Endometrium (tissue), 2 donors: ENCODE data around the gene RASGRF2.

ENCODE experiments used
- FAIRE-seq: peaks from 2 replicates; lab custom pipeline; 2012; peaks lifted over from hg19 to GRCh38; lab: Jason Lieb, UNC
- donor health status: control.
- donor health status: control.

The RASGRF2 gene, protein sequence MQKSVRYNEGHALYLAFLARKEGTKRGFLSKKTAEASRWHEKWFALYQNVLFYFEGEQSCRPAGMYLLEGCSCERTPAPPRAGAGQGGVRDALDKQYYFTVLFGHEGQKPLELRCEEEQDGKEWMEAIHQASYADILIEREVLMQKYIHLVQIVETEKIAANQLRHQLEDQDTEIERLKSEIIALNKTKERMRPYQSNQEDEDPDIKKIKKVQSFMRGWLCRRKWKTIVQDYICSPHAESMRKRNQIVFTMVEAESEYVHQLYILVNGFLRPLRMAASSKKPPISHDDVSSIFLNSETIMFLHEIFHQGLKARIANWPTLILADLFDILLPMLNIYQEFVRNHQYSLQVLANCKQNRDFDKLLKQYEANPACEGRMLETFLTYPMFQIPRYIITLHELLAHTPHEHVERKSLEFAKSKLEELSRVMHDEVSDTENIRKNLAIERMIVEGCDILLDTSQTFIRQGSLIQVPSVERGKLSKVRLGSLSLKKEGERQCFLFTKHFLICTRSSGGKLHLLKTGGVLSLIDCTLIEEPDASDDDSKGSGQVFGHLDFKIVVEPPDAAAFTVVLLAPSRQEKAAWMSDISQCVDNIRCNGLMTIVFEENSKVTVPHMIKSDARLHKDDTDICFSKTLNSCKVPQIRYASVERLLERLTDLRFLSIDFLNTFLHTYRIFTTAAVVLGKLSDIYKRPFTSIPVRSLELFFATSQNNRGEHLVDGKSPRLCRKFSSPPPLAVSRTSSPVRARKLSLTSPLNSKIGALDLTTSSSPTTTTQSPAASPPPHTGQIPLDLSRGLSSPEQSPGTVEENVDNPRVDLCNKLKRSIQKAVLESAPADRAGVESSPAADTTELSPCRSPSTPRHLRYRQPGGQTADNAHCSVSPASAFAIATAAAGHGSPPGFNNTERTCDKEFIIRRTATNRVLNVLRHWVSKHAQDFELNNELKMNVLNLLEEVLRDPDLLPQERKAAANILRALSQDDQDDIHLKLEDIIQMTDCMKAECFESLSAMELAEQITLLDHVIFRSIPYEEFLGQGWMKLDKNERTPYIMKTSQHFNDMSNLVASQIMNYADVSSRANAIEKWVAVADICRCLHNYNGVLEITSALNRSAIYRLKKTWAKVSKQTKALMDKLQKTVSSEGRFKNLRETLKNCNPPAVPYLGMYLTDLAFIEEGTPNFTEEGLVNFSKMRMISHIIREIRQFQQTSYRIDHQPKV (N-terminal part only)

DNA sequence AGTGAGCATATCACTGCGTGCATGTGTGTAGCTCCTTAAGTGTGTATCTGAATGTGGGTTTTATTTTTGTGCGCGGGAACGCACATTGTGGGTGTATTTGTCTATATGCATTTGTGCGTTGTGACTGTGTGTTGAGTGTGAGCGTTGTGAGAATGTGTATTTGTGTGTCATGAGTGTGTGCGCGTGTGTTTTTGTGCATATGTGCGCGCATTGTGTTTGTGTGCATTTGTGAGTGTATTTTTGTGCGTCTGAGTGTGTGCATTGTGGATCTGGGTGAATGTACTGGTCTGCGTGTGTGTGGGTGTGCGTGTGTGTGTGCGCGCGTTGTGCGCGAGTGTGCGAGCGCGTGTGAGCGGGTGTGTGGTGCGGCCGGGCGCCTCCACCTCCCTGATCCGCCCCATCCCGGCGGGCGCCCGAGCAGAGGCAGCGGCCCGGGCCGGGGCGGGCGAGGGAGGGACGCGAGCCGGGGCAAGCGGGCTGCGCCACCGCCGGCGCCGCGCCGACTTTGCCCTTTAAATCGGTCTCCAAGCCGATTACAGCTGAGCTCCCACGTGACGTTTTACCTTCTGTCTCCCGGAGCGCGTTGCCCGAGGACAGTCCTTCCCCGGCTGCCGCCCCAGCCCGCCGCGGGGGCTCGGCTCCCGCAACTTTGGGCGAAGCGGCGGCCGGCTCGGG is at the start of gene RASGRF2:
TSS of gene RASGRF2 (plus strand) at position 596 of the 675 bp plus-strand sequence. CDS start 376 bp downstream, outside the sequence.
- FAIRE-seq = no peak

DNA sequence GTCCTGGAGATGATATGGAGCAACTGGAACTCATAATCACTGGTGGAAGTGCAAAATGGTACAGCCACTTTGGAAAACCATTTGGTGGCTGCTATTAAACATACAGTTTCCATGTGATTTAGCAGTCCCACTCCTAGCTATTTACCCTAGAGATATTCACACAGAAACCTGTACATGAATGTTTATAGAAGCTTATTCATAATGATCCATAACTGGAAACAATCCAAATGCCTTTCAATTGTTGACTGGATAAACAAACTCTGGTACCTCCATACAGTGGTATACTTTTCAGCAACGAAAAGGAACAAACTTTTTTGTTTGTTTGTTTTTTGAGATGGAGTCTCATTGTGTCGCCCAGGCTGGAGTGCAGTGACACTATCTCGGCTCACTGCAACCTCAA is 47.7 kb upstream of the RASGRF2 start:
- no peak for FAIRE-seq

DNA sequence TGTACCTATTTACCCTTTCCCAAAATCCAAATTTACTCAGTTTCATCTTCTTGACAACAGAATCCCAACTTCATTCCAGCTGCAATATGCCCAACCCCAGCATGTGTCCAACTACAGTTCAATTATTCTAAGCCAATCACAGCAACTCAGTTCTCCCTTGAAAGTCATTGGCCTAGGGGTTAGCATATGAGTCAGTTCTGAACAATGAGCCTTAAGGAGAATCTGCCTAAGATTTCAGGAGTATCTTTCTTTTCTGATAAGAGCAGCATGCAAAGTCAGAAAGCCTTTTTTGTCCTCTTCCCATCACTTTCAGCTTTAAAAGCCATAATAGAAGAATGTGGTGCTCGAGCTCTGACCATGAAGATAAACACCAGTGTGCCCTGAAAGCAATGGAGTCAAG is 44.4 kb upstream of the RASGRF2 start:
- no peak for FAIRE-seq

DNA sequence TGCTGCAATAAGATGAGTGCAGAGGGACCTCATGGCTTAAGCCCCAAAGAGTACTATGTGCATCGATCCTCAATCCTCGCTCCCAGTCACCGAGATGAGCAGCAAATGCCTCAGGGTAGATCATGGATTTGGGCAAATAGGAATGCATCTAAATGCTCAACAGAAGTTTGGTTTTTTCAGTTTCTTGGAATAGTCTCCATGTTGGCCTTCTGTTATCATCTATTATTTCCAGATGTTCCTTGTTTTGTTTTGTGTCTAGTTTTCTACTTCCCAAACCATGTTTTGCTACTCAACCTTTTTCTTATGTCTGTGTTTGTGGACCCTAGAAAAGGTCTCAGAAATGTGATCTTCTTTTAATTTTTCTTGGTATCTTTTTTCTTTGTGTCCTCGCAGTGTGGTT is 43.5 kb upstream of the RASGRF2 start:
- FAIRE-seq = no peak

DNA sequence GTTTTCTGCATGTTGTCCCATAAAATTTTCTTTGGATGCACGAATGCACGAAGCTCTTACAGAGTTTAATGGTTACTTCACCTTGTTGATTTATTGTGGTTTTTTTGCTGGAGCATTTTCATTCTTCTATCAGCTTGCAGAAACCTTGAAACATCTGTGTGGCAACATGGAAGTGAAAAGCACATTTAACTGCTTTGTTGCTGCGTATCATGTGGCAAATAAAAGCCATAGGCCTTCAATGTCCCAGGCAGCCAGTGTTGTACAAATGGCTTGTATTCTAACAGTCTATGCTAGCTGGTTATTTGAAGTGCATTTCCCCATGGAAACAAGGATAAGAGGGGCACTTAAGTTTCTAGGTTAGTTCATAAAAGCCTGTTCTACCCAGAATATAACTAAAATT is 42.5 kb upstream of the RASGRF2 start:
- no peak for FAIRE-seq

DNA sequence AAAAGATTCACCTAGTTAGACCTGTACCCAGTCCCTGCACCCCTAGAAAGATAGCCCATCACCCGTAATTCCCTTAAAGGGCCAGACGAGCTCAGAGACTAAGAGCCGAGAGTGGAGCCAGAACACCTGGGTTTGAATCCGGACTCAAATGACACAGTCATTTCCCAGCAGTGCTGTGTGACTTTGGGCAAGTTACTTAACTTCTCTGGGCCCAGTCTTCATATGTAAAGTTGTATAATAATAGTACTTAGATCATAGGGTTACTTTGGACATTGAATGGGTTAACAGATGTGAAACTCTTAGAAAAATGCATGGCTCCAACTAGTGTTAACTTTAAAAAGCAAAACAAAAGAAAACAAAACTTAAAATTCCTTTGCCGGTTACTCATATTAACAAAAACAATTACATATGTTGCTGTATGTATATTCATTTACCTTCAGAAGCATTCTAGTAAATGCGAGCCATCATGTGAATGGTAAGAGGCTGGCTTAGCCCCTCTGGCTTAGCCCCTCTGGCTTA is 40.4 kb upstream of the RASGRF2 start:
- FAIRE-seq = no peak

DNA sequence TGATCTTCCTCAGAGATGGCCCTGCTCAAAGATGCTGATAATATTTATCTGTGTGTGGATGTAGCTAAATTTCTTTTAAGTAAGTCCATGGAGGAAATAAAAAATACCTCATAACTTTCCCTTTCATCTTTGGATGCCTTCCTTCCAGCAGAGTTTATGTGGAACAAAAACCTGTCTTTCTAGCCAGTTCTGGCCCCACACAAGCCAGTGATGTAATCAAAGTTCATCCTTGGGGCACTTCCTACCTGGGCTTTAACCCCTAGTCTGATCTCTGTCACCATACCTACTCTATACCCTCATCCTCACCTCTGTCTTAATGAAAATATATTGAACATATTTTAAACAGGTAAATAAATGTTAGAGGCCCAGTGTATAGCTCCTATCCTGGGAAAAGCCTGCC is 39.8 kb upstream of the RASGRF2 start:
- no peak for FAIRE-seq

DNA sequence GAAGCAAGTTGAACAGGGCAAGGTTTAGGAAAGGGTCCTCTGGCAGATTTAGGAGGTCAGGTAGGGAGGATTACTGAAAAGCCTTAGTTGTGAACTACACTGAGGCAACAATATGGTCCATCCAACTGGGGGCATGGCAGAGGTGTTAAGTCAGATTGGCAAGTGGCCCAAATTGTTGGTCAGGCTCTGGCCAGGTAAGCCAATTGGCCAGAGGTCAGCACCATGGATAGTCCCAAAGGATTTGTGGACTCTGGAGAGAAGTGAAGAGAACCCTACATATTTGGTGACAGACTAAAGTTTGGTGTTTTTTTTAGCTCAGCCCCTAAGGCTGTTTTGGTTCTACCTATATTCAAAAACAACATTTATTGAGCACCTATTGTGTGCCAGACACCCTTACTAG is 39.1 kb upstream of the RASGRF2 start:
- FAIRE-seq = no peak

DNA sequence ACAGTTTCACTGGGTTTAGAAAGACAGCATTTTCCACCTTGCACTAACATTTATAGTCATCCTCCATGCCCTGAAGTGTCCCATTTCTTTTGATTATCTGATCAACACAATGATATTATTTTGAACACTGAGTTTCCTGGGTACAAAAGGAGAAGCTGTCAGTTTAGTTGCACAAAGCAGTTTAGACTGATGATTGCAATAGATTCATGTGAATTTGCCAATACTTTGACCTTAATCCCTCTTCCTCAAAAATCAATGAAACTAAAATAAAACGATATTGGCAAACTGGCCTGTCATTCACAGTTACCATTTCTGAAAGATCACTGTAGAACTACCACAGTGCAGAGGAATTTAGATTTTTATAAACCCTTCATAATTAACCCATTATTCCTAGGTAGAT is 34.2 kb upstream of the RASGRF2 start:
- FAIRE-seq = no peak

DNA sequence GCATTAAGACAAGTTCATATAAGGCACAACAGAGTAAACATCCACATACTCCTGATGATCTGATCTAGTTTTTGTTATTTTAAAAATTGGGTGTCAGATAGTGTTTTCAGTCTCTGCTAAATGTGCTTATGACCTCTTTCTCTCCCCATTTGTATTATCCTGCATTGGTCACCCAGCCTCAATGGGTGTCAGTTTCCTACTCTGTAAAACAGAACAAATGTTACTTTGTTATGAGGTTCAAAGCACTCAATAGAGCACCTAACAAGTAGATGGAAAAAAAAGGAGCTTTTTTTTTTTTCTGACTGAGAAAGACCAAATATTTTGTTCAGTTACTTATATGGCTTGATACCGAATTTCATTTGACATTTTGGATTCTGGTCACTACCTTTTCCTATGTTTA is 33.6 kb upstream of the RASGRF2 start:
- FAIRE-seq = no peak

DNA sequence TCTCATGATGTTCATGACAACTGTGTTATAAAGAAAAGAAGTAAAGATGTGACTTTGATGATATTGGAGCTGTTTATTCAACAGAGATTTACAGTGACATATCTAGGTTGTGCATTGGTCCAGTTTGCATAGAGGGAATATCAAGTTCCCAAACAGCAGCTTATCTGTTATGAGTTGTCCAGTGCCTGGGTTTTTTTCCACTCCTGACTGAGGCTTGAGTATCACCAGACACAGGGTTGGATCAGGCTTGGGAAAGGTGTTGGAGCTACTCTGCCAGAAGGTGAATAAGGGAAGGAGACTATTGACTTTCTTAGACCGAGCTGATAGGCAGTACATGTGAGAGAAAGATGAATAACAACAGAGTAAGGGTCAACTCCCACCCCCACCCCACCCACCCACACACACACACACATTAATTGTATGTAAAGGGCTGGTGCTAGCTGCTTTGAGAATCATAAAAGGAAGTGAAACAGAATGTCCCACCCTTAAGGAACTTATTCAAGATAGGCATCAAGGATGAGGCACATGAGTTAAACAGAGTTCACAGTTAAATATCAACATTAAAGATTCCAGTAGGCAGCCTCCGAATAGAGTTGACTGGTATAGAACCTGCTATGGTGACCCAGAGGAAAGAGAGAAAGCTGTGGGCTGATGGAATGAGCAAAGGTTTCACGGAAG is 33.0 kb upstream of the RASGRF2 start:
- FAIRE-seq = no peak

DNA sequence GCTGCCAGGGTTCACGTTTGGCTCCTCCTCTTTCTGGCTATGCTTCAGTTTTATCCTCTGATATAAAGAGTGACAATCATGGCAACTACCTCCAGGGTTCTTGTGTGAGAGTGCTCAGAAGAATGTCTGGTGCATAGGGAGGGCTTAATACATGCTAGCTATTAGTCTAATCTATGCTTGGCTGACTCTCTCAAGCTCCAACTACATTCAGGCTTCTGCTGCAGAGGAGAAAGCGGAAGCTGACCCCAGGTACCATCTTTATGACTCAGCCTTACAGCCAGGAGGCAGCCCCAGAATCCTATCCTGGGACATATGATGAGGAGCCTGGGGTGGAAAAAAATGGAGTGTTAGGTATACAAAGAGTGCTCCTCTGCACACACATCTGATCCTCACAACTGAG is 32.1 kb upstream of the RASGRF2 start:
- no peak for FAIRE-seq

DNA sequence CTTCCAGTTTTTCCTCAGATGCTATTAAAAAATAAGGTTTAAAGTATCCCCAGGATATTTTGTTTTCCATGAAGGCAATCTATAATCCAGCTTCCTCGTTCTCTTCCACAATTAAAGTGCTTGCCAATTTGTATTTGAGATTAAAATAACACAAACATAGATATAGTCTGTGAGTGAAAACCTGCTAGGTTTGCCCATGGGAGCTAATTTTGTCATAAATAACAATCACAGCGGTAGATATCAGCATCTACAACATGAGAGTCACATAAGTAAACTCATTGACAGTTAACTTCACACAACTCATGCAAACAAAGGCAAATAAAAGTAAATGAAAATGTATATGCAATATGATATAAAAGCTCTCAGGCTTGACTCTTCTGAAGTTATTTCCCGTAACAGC is 29.2 kb upstream of the RASGRF2 start:
- FAIRE-seq = no peak

DNA sequence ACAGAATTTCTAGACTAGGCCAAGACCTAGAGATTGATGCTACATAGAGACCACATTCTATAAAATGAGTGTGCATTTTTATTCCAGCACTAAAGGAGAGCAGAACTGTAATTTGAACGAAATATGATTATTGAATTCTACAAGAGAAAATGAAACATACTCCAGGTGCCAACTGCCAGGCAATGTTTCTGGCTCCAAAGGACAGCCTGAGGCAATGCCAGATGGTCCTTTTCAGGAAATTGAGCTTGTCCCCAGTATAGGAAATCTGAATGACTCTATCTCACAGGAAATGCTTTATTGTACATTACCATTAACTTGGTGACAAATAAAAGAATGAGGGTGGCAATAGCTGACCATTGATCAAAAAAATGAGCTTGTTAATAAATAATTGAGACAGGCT is 28.8 kb upstream of the RASGRF2 start:
- FAIRE-seq = no peak

DNA sequence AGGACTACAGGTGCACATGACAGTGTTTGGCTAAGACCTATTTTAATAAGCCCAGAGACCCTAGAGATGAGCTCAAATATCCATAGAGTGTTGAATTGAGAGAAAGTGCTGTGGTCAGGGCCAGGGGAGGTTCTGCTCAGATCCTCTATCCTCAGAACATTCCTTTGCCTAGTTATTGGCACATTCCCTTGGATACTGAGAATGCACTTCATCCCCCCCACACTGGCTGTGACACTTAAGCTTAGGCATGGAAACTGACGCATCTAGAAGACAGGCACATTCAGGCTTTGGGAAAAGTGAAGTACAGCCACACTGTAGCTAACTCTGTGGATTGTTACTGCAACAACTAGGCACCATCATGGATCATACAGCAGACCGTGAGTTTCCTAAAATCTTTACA is 27.1 kb upstream of the RASGRF2 start:
- no peak for FAIRE-seq

DNA sequence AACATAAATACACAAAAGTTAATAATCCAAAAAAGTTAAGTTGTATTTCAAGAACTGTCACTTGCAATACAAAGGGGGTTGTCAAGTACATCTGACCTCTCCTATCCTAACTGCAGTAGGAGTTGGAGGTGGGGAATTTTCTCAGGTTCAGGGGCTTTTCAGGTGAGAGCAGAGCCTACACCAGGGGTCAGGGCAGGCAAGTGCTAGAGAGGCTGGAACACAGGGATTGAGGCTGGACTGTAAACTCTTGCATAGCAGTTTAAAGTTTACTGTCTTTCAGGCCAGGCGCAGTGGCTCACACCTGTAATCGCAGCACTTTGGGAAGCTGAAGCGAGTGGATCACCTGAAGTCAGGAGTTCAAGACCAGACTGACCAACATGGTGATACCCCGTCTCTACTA is 25.4 kb upstream of the RASGRF2 start:
- FAIRE-seq = no peak

DNA sequence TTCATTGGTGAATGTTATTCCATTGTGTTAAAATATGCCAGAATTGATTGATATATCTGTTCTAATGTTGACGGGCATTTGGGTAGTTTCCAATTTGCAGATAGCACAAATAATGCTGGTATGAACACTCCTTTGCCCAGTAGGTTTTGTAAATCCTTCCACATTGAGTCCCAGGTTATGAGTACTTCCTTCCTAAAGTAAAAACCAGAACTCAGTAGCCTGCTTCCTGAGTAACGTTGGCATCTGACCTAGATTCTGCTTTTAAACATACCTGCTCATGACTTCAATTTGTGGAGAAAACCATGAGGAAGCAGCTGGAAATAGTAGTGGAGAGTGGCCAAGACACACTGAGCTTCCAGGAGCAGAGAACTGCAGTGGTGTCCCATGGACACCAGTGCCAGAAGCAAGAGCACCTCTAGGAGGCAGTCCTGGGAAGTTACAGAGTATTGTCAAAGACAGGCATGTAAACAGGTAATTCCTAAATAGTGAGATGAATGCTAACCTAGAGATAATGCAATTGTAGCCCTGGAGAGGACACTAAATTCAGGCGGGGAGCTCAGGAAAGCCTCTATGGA is 24.3 kb upstream of the RASGRF2 start:
- no peak for FAIRE-seq

DNA sequence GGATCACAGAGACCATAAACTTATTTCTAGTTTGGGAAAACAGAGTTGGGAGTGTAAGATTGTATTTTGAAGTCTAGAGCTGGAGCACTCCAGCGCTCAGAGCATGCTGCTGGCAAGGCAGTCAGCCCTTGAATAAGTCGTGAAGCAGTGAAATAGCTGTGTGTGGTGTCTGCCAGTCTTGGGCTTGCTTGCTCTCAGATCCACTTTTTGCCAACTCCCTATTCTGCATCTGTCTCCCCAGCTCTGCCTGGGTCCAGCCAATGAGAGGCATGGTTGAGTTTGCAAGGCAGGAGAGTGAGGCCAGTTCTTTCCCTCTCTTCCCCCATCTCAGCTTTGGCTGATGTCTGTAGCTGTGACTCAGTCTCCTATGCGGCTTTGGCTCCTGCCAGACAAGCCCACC is 23.3 kb upstream of the RASGRF2 start:
- no peak for FAIRE-seq

DNA sequence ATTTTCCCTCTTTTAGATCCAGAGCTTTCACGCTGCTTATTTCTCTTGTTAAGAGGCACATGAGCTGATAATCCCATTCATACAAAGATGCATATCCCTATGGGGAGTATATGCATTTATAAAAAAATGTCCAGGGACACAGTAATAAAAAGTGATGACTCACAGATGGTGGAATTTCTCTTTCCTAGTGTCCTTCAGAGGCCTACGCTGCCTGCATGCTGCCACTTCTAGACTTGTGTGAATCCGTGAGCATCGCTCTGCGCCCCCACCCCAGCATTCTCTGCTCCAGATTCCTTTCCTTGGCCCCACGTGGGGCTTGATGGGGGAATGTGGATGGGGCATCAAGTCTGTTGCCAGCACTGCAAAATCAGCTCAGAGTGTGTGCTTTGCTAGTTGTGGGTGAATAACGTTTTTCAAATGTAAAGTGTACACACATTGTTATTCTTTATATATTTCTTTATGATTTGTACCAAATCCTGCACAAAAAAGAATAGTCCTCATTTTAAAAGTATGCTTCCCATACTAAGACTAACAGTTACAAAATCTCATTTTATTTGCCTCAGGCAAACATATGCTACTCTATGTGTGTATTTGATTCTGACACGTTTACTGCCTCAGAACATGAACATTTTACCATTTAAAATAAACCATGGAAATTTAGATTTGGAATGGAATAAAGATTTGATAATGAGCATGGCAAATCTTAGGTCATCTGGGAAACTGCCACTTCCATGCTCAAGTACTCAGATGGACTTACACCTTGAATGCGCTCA is 22.4 kb upstream of the RASGRF2 start:
- no peak for FAIRE-seq

DNA sequence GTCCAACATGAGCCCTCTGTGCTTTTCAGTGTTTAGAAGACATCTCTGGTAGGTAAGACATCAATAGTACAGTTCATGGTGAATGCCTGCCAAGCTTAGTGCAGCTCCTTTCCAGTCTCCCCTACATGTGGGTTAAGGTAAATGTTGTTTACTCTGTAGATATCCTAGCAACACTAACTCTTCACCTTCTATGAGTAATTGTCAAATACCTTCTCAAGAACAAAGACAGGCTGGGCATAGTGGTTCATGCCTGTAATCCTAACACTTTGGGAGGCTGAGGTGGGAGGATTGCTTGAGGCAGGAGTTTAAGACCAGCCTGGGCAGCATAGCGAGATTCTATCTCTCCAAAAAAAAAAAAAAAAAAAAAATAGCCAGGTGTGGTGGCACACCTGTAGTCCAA is 18.7 kb upstream of the RASGRF2 start:
- no peak for FAIRE-seq
